GM19035 (cell line): ENCODE measurements around the gene DIRAS1.
"Not testable (repeated sequence)": the region's sequence is repeated elsewhere in the genome, so short reads cannot be mapped to it uniquely, and the experiment has no call there.

Experiments
- ATAC-seq: cut with Tn5 transposase; IDR thresholded peaks from one replicate; pipeline ENCODE4 v1.9.1; 2021; ENCODE audit not compliant: unreplicated experiment

The DIRAS1 gene

DNA sequence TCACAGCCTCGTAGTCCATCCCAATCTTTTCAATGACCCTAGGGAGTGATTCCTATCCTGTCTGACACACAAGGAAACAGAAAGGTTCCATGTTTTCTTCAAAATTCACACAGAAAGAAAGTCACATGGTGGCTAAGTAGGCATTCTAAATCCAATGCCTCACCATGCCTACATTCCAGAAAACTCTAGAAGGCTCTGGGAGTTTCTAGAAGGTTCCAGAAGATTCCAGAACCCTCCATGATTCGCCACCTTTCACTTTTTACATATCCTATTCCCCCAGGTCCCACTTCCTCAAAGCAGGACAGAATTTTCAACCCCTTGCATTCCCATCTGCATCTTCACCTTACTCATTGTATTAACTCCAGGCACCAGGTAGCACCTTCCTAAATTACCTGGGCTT lies 41.7 kb downstream of the DIRAS1 start:
- no peak for ATAC-seq

DNA sequence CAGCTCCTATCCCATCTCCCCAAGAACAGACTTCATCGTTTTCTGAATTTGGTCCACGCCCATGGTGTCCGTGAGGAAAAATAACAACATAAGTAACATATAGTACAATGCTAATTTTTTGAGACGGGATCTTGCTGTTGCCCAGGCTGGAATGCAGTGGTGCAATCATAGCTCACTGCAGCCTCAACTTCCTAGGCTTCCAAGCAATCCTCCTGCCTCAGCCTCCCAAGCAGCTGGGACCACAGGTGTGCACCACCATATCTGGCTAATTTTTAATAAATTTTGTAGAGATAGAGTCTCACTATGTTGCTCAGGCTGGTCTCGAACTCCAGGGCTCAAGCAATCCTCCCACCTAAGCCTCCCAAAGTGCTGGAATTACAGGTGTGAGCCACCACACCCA lies 42.2 kb downstream of the DIRAS1 start:
- ATAC-seq = not testable (repeated sequence)

DNA sequence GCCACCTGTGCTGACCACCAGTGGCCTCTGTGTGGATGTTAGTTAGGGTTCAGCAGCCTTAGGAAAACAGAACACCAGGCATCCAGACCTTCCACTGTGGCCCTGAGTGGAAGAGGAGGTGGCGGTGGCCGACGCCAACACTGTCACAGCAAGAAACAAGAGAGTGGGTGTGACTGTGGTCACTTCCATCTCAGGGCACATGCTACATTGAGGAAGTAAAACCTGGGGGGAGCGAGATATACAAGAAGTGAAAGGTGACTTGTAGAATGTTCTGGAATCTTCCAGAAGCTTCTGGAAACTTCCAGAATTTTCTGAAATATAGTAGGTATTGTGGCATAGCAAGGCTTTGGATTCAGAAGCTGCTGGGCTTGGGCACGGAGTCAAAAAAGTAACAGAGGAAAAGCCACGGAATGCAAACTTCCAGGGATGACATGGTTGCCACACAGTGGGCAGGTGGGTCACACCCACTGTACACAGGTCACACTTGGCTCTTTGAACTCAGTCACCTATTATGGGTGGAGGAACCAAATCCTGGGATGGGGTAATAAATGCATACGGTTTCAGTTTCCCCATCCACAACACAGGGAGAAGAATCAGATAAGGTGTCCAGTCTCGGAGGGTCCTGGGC lies 43.0 kb downstream of the DIRAS1 start:
- no peak for ATAC-seq

DNA sequence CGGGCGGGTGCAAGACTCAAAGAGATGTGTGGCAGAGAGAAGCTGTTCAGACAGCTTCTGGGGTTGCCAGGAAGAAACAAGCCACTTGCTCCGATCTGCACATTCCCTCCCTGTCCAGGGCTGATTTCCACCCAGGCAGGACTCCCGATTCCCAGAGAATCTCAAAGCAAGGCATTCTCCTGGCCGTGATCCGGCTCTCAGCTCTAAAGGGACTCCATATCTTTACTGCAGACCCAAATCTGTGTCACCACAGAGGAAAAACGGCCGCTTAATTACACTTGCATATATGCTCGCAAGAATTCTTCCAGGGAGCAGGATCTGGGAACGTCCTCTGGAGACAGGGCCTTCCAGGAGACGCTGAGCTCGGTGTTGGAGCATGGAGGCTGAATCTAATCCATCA lies 44.3 kb downstream of the DIRAS1 start:
- ATAC-seq = no peak

- no peak for ATAC-seq
These were observed 45.3 kb downstream of the DIRAS1 start for GRCh38 chr19:2675892-2676291.

DNA sequence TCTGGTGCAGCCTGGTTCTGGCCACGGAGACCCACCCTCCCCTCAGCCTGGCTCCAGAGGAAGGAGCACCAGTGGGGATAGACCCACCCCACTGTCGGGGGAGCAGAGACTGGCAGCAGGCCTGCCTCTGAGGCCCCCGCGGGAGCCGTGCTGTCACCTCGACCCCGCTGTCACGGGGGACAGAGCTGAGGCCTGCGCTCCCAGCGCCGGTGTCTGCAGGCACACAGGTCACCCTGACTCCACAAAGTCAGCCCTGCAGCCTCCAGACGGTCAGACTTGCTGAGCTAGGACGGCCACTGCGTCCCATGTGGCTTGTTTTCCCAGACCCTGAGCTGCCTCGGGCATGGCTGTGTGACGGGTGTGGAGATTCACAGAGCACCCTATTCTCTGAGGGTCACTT lies 51.0 kb downstream of the DIRAS1 start:
- ATAC-seq = no peak

- no peak for ATAC-seq
These were observed 52.9 kb downstream of the DIRAS1 start for GRCh38 chr19:2668175-2668763.

DNA sequence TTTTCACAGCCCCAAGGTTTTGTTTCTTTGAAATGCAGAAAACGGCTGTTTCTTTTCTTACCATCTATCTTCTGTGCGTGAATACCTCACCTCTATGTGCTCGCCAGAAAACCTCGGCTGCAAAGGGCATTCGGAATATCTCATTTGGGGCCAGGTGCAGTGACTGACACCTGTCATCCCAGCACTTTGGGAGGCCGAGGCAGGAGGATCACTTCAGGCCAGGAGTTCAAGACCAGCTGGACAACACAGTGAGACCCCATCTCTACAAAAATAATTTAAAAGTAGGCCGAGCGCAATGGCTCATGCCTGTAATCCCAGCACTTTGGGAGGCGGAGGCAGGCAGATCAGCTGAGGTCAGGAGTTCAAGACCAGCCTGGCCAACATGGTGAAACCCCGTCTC lies 53.8 kb downstream of the DIRAS1 start:
- ATAC-seq = not testable (repeated sequence)

- ATAC-seq = no peak
These were observed 54.7 kb downstream of the DIRAS1 start for GRCh38 chr19:2666344-2666994.

GRCh38 chr19:2665103-2665502 lies 56.1 kb downstream of the DIRAS1 start:
- ATAC-seq = no peak
